Body of pancreas (tissue), 4 donors: Measurements from ENCODE around the gene LCAT.
"Not testable (repeated sequence)": the region's sequence is repeated elsewhere in the genome, so short reads cannot be mapped to it uniquely, and the experiment has no call there.

Source experiments
- CTCF ChIP-seq, 7 experiments: fragments of 450-650 bp in 4 of 7; fragments of 200-600 bp in 3 of 7; sonication (generic) in 3 of 7; IDR thresholded peaks; one replicate each; pipeline ENCODE4 v1.5.1; 2016 to 2019; ENCODE audit warnings: antibody characterized with exemption in 7 of 7
- POLR2A ChIP-seq, 3 donors: fragments of 450-650 bp; IDR thresholded peaks; one replicate each; pipeline ENCODE4 v1.6.1; 2016; ENCODE audit warnings: antibody characterized with exemption in 3 of 3, mild to moderate bottlenecking in 2 of 3

- not testable (repeated sequence) for TF ChIP-seq POLR2A, CTCF (IDR thresholded peaks at IDR 0.05)
Measured at GRCh38 chr16:67972285-67972684, 28.4 kb upstream of the LCAT start.
